ENCODE data around the gene EPHB6. TPM values are rescaled to one million over a fixed set of nuclear protein-coding genes. Genes with fewer than 3 reads are reported as not detected.

EPHB6 gene
- total RNA-seq, 4 donors from 2014 or later = 0.53 to 19.0 (median 5.5) TPM

DNA sequence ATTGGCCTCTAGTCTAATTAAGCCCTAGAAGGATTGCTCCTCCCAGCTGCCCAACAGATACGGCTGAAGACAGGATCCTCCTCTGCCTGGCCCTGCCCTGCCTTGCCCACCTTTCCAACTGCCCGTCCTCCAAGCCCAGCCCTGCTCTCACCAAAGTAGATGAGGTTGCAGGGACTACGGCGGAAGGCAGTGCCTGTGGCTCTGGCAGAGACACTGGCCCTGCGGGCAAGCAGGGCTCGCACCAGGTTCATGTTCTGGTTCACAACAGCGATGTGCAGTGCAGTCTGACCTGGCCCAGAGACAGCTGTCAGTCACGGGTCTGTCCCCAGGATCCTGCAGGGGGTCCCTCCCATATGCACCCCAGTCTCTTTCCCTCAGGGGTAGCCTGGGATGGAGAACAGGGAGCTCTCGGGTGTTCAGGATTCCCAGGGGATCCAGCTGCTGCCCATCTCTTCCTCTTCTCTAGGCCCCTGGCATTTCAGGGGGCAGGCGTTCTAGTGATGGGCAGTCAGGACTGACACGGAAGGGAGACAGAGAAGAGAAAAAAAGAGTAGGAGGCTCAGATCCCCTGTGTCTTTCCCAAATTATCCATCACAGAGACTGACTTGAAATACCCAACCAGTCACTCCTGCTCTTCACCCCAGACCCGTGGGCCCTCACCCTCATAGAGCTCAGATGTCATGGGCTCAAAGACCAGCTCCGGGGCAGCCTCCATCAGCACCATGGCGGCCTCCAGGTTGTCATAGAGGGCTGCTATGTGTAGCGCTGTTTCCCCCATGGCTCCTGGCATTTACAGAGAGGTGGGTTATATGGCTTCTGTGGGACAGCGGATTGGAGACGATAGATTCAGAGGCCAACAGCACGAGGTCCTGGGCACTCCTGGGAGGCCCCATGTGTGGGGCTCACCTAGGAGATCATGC, 22.4 kb downstream of the EPHB6 start:
- H3K27me3 ChIP-seq = no peaks in the 10 kb centered on the region
- H3K36me3 ChIP-seq = no peaks in the 10 kb centered on the region
- no peaks in the 10 kb centered on the region for H3K9me3 ChIP-seq
- no peak overlapping the region for H3K4me3 ChIP-seq
- H3K4me1 ChIP-seq = no peaks in the 10 kb centered on the region
- peak in 1 of 3 donors; percentile 40 for DNase-seq
- TF ChIP-seq POLR2A (IDR thresholded peaks at IDR 0.05) = no peak
- no peak for TF ChIP-seq CTCF (IDR thresholded peaks at IDR 0.05)
- H3K27ac ChIP-seq = no peak overlapping the region

DNA sequence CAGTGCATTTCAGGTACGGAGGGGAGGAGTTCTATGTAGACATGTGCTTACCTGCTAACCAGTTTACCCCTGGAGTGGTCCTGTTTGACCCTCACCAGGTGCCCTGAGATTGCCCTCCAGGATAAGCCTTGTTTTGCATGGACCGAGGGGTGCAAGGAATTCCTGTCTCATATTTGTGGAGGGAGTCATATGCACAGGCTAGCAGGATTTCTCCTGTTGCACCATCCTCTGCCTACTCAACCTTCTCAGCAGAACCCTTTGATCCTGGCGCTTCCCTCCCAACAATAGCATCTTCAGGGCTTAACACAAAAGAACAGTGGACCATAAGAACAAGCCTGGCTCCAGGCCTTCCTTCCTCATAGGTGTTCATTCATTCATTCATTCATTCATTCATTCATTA, 23.4 kb downstream of the EPHB6 start:
- no peaks in the 10 kb centered on the region for H3K36me3 ChIP-seq
- no peak overlapping the region for H3K4me3 ChIP-seq
- no peak for TF ChIP-seq POLR2A (IDR thresholded peaks at IDR 0.05)
- TF ChIP-seq CTCF (IDR thresholded peaks at IDR 0.05) = no peak
- peak in 1 of 3 donors; percentile 8 for DNase-seq
- no peaks in the 10 kb centered on the region for H3K9me3 ChIP-seq
- H3K27ac ChIP-seq = no peak overlapping the region
- H3K27me3 ChIP-seq = no peaks in the 10 kb centered on the region
- no peaks in the 10 kb centered on the region for H3K4me1 ChIP-seq

GRCh38 chr7:142879060-142879459, 24.2 kb downstream of the EPHB6 start:
- no peak overlapping the region for H3K4me3 ChIP-seq
- H3K36me3 ChIP-seq = no peaks in the 10 kb centered on the region
- H3K27ac ChIP-seq = no peak overlapping the region
- no peaks in the 10 kb centered on the region for H3K9me3 ChIP-seq
- no peaks in the 10 kb centered on the region for H3K4me1 ChIP-seq
- no peak for TF ChIP-seq POLR2A (IDR thresholded peaks at IDR 0.05)
- TF ChIP-seq CTCF (IDR thresholded peaks at IDR 0.05) = no peak
- H3K27me3 ChIP-seq = no peaks in the 10 kb centered on the region
- DNase-seq = no peak

DNA sequence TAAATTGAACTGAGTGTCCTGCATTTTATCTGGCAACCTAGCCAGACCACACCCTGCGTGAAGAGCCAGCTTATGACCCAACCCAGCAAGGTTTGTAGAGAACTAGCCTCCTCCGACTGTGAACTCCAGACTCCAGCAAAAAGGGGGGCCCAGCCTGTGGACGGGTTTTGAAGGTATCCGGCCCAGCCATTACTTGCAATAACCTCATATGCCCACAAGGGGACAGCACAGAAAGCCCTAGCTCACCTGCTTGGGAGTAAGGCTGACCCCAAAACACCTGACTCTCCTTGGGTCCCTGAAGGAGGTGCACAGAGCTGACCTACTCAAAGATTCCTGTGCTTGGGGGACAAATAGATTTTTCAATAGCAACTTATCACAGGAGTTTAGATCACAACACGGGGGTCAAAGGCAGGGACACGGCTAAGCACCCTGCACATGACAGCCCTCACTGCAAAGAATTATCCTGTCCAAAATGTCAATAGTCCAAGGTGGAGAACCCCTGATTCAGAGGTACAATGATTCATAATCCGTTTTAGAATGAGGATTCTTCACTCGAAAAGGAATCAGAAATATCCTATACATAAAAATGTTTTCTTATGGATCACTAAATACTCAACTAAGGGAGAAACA, 26.1 kb downstream of the EPHB6 start:
- Histone ChIP-seq H3K9me3 (no peaks in the 10 kb centered on the region), H3K4me3 (no peak overlapping the region), H3K27ac (no peak overlapping the region), H3K4me1 (no peaks in the 10 kb centered on the region), H3K27me3 (no peaks in the 10 kb centered on the region), H3K36me3 (no peaks in the 10 kb centered on the region)
- TF ChIP-seq POLR2A (IDR thresholded peaks at IDR 0.05) (no peak), CTCF (IDR thresholded peaks at IDR 0.05) (peak; percentile 27 to 76 (median 70))
- peak in 1 of 3 donors; percentile 63 for DNase-seq

- Histone ChIP-seq H3K9me3 (no peaks in the 10 kb centered on the region), H3K4me3 (no peak overlapping the region), H3K4me1 (no peaks in the 10 kb centered on the region), H3K36me3 (no peaks in the 10 kb centered on the region), H3K27me3 (no peaks in the 10 kb centered on the region), H3K27ac (no peak overlapping the region)
- no peak for TF ChIP-seq POLR2A (IDR thresholded peaks at IDR 0.05)
- DNase-seq = peak in 1 of 3 donors; percentile 27
Measured at GRCh38 chr7:142881586-142882337, 26.9 kb downstream of the EPHB6 start.
